Measurements from ENCODE around the gene CGB1.
A peak's percentile ranks its signal among the peaks of the same experiment; 100 is the strongest.

CGB1 gene

GRCh38 chr19:48993175-48994034 lies 43.3 kb downstream of the CGB1 start, which contains the start of the genes GYS1 and RUVBL2:
Gene GYS1 (minus strand): TSS chr19:48993309. CDS start chr19:48993112, 197 bp downstream.
Gene RUVBL2 (plus strand): TSS chr19:48993887. CDS start chr19:48993912, 25 bp downstream.
- DNase-seq, result peak; percentile 99

DNA sequence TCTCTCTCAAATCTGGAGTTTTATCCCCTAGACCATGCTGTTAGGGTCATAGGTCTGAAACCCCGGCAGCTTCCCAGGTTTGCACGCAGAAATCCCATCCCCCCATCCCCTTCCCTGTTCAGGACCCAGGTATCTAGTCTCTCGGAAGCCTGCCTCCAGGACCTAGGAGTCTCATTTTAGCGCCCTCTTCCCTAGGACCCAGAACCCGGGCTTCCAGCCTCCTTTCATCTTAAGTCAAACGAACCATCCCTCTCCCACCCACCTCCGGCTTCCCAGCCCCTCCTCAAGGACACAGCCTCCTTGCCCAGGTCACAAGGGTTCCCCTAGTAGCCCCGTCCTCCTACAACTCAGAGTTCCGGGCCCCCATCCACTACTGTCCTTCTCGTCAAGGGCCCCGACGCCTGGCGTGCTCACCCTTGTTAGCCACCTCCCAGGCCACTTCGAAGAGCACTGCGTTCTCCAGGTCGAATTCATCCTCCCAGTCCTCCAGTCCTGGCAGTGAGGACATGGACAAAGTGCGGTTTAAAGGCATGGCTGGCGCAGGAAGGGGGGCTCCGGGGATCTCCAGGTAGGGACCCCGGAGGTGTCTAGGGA lies 44.0 kb downstream of the CGB1 start:
- peak; percentile 43 for DNase-seq

GRCh38 chr19:48991873-48992580 lies 44.7 kb downstream of the CGB1 start:
- no peak for DNase-seq

DNA sequence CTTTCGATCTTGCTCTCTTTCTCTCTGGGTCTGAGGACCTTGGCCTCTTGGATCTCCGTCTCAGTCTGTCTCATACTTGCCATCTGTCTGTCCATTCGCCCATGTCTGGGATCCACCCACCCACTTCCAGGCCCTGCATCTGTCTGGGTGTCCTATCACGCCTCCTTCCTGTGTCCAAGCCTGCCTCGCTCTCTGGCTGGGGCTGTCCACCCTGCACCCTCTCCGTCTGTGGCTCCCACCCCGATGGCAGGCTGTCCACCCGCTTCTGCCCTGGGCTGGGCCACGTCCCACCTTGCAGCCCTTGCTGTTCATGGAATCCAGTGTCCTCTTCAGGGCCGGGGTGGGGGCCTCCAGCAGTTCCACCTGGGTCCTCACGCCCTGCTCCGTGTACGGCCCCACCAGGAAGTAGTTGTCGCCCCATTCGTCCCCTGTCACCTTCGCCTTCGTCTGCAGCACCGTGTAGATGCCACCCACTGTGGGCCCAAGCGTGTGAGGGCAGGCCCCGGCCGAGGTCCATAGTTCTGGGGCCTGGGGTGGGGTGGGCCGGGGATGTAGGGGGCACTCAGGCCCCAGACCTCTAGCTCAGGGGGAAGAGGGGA lies 45.6 kb downstream of the CGB1 start:
- no peak for DNase-seq

DNA sequence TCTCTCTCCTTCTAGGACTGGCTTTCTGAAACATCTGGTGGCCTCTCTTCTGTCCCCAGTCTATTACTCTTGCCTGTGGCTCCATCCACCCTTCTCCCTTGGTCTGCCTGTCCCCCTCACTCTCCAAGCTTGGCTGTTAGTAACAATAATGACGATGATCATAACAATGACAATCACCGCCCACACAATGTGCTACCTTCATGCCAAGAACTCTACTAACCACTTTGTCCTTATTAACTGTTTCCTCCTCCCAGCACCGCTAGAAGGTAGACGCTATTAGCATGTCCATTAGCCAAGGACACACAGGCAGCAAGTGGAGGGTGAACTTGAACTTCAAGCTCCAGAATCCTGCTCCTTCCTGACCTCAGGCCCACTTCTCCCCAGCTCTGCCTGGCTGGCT lies 46.3 kb downstream of the CGB1 start:
- DNase-seq, result no peak

DNA sequence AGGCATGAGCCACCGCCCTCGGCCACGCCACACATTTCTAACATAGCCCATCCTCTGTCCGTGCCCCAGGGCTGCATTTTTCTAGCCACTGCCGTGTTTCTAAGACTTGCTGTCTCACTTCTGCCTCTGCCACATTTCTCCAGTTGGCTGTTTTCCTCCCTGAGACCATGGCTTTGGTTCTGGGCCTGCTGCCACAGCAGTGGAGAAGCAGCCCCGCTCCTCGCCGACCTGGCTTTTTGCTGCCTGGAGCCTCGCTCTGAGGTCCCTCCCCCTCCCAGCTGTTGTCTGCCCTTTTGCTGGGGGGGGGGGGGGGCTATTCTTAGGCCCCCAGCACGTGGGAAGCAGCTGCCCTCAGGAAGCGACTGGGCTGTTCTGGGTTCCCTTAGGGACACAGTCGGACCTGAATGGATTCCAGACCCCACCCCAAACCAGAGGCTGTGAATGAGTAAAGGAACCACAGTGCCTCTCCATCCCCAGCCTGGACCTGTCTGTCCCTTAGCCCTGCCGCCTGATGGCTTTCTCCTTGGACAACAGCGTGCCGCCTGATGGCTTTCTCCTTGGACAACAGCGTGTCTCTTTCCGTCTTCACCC lies 46.9 kb downstream of the CGB1 start:
- DNase-seq, result no peak

- DNase-seq, result no peak
Observed at GRCh38 chr19:48988860-48989259, 47.8 kb downstream of the CGB1 start.

DNA sequence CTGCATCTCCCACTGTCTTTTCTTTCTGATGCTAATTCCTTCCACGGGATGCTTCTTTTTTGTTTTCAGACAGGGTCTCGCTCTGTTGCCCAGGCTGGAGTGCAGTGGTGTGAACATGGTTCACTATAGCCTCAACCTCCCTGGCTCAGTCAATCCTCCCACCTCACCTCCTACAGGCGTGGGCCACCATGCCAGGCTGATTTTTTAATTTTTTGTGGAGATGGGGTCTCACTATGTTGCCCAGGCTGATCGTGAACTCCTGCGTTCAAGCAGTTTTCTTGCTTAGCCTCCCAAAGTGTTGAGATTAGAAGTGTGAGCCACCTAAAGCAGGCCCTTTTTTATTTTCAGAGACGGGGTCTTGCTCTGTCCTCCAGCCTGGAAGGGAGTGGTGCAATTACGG lies 48.4 kb downstream of the CGB1 start:
- no peak for DNase-seq

DNA sequence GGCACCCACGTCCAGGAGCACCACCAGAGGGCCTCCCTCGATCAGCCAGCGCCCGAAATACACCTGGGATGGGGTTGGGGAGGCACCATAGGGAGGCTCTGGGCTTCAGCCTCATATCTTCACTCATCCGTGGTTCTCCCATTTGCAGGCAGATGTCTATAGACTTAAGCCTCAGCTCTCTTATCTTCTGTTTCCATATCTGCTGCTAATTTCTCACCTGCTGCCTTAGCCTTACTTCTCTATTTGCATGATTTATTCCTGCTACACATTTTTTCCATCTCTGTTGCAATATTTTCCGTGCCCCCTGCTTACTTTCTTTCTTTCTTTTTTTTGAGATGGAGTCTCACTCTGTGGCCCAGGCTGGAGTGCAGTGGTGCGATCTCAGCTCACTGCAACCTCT lies 49.4 kb downstream of the CGB1 start:
- no peak for DNase-seq

GRCh38 chr19:48986211-48986610 lies 50.5 kb downstream of the CGB1 start:
- DNase-seq, result no peak

- no peak for DNase-seq
Observed at GRCh38 chr19:48985711-48986110, 51.0 kb downstream of the CGB1 start.

All from stimulated activated CD8-positive, alpha-beta memory T cell treated with anti-CD3 and anti-CD28 coated beads, Interleukin-4, amount 100 ng/mL, for 48 hours (primary cell).